ENCODE data around the gene ABLIM2. TPM values are rescaled to one million over a fixed set of nuclear protein-coding genes. Genes with fewer than 3 reads are reported as not detected.

Gene ABLIM2
- total and polyA plus RNA-seq, 2 of the 4 experiments (the other 2 are of a cell fraction) = under 0.01 to 0.10 TPM

- ChIA-PET POLR2A (ENCODE audit: unreplicated experiment) (no interaction called here), CTCF (no interaction called here)
- no peak overlapping the region for H4K91ac ChIP-seq (ENCODE audit: insufficient read depth, low read depth, low read length)
- DNase-seq = no peak
- no peak overlapping the region for H2BK120ac ChIP-seq (ENCODE audit: low read depth, low read length)
- dilution Hi-C loops (cut with HindIII; ENCODE audit: low sequenced_read_pairs, unreplicated experiment) = no loop called here
- no peak overlapping the region for H4K8ac ChIP-seq (ENCODE audit: low read depth in 2 of 2, low read length in 2 of 2)
- H3K4ac ChIP-seq (ENCODE audit: low read depth, low read length) = no peak overlapping the region
- no peak overlapping the region for H2AK5ac ChIP-seq (ENCODE audit: low read depth, low read length)
- H3K4me3 ChIP-seq (ENCODE audit: insufficient read depth, low read depth, low read length) = no peak overlapping the region
- peaks cover 27% of the 10 kb centered on the region for H3K27me3 ChIP-seq (ENCODE audit: control insufficient read depth, insufficient read depth, low read length)
- H2AFZ ChIP-seq (replicated peaks; ENCODE audit: low read length, poor library complexity) = no peak overlapping the region
- BruUV-seq (replicated peaks) = no TSS peak
- no peak overlapping the region for H3K4me2 ChIP-seq (ENCODE audit: low read depth, low read length)
- H3K9ac ChIP-seq (ENCODE audit: low read depth, low read length) = no peak overlapping the region
- in situ Hi-C loops (cut with MboI; ENCODE audit: low sequenced_read_pairs) = no loop called here
- intact Hi-C loops (cut with micrococcal nuclease) = no loop called here
- no peak overlapping the region for H2BK5ac ChIP-seq (ENCODE audit: low read depth, low read length, poor library complexity, severe bottlenecking)
- ATAC-seq (ENCODE audit: low read depth) = no peak
- no peak overlapping the region for H2BK15ac ChIP-seq (ENCODE audit: low read depth, low read length)
- H4K5ac ChIP-seq (ENCODE audit: low read depth, low read length) = no peak overlapping the region
- no peak overlapping the region for H3K56ac ChIP-seq (ENCODE audit: extremely low read depth, insufficient read depth, low read length)
- no peak overlapping the region for H2AK9ac ChIP-seq (replicated peaks; ENCODE audit: low read depth, low read length, poor library complexity)
- no peak overlapping the region for H3K23ac ChIP-seq (ENCODE audit: low read depth, low read length)
- H3K27ac ChIP-seq (ENCODE audit: insufficient read depth, low read length) = no peak overlapping the region
- no peaks in the 10 kb centered on the region for H3K79me1 ChIP-seq (ENCODE audit: low read depth in 1 of 2, low read length in 2 of 2)
- H3K18ac ChIP-seq (ENCODE audit: low read depth, low read length) = no peak overlapping the region
- H3K4me1 ChIP-seq (ENCODE audit: control insufficient read depth, insufficient read depth, low read length) = no peaks in the 10 kb centered on the region
- no peaks in the 10 kb centered on the region for H3K9me3 ChIP-seq (ENCODE audit: control insufficient read depth, insufficient read depth, low read length)
- H3K14ac ChIP-seq (replicated peaks; ENCODE audit: low read depth, low read length) = no peak overlapping the region
- H4K20me1 ChIP-seq (ENCODE audit: insufficient read depth, low read length) = no peaks in the 10 kb centered on the region
- no peaks in the 10 kb centered on the region for H3K36me3 ChIP-seq (ENCODE audit: control insufficient read depth, insufficient read depth, low read length)
- no peak for TF ChIP-seq ELK1 (IDR thresholded peaks at IDR 0.05; ENCODE audit: borderline replicate concordance, low read depth, low read length)
- TF ChIP-seq USF2 (IDR thresholded peaks at IDR 0.05; ENCODE audit: low read depth, low read length) = no peak
- TF ChIP-seq MAFK (IDR thresholded peaks at IDR 0.05; ENCODE audit: low read depth, low read length) = no peak
- TF ChIP-seq RAD21 (IDR thresholded peaks at IDR 0.05; ENCODE audit: low read length) = no peak
- TF ChIP-seq BHLHE40 (IDR thresholded peaks at IDR 0.05; ENCODE audit: low read depth, low read length) = no peak
- H3K9me1 ChIP-seq (ENCODE audit: insufficient read depth, low read length) = no peaks in the 10 kb centered on the region
- 64% methylated on average over 11 of the region's 18 CpGs; no CpG with 5 or more reads in 1 of the 2 experiments for WGBS, 2 experiments (ENCODE audit: extremely low coverage in 2 of 2, insufficient read length in 1 of 2)
- H2BK20ac ChIP-seq (ENCODE audit: low read depth, low read length) = no peak overlapping the region
Observed at GRCh38 chr4:8087921-8088495, 70.6 kb downstream of the ABLIM2 start.
